GM18868 (cell line): ENCODE measurements around the gene PRSS8.
A peak's percentile ranks its signal among the peaks of the same experiment; 100 is the strongest.
"Not testable (repeated sequence)": the region's sequence is repeated elsewhere in the genome, so short reads cannot be mapped to it uniquely, and the experiment has no call there.

Source experiments
- ATAC-seq: cut with Tn5 transposase; IDR thresholded peaks from one replicate; pipeline ENCODE4 v1.9.1; 2021; ENCODE audit warnings: mild to moderate bottlenecking, moderate library complexity; ENCODE audit not compliant: unreplicated experiment

PRSS8 gene

GRCh38 chr16:31108035-31108793, 27.3 kb downstream of the PRSS8 start, which contains the start of gene BCKDK:
Gene BCKDK (plus strand): TSS chr16:31108386. CDS start chr16:31109224, 838 bp downstream.
- ATAC-seq: peak; percentile 77

GRCh38 chr16:31107465-31107867, 28.1 kb downstream of the PRSS8 start:
- peak; percentile 62 for ATAC-seq

GRCh38 chr16:31106509-31107464, 28.7 kb downstream of the PRSS8 start:
- no peak for ATAC-seq

GRCh38 chr16:31105677-31106213, 29.8 kb downstream of the PRSS8 start:
- ATAC-seq: peak; percentile 52

GRCh38 chr16:31100876-31101641, 34.5 kb downstream of the PRSS8 start:
- not testable (repeated sequence) for ATAC-seq

- no peak for ATAC-seq
Observed at GRCh38 chr16:31099860-31100638, 35.5 kb downstream of the PRSS8 start.

- ATAC-seq: peak; percentile 85
Observed at GRCh38 chr16:31094424-31095120, 41.0 kb downstream of the PRSS8 start, which contains the start of gene VKORC1. Gene VKORC1 (minus strand): TSS chr16:31094797. CDS start chr16:31094729, 68 bp downstream.

GRCh38 chr16:31094088-31094423, 41.5 kb downstream of the PRSS8 start:
- ATAC-seq: no peak

- no peak for ATAC-seq
Observed at GRCh38 chr16:31093132-31093703, 42.3 kb downstream of the PRSS8 start.

GRCh38 chr16:31092330-31092729, 43.2 kb downstream of the PRSS8 start:
- ATAC-seq: no peak

- ATAC-seq: no peak
Observed at GRCh38 chr16:31090540-31090939, 45.0 kb downstream of the PRSS8 start.

GRCh38 chr16:31089199-31089598, 46.3 kb downstream of the PRSS8 start:
- ATAC-seq: no peak

GRCh38 chr16:31088459-31089183, 46.9 kb downstream of the PRSS8 start, which contains the start of gene PRSS53:
Gene PRSS53 (minus strand): TSS chr16:31088943. CDS start chr16:31088809, 134 bp downstream.
- ATAC-seq: no peak

GRCh38 chr16:31087971-31088370, 47.6 kb downstream of the PRSS8 start:
- ATAC-seq: no peak

GRCh38 chr16:31087481-31087880, 48.0 kb downstream of the PRSS8 start:
- no peak for ATAC-seq

- no peak for ATAC-seq
Observed at GRCh38 chr16:31086629-31086906, 49.0 kb downstream of the PRSS8 start.

- ATAC-seq: no peak
Observed at GRCh38 chr16:31085873-31086628, 49.5 kb downstream of the PRSS8 start.

- no peak for ATAC-seq
Observed at GRCh38 chr16:31085411-31085810, 50.1 kb downstream of the PRSS8 start.
